Measurements from ENCODE around the gene ENTPD2.

The ENTPD2 gene

GRCh38 chr9:137076636-137077009 lies 22.8 kb upstream of the ENTPD2 start:
- no peak for DNase-seq (ENCODE audit: extremely low spot score)
- TF ChIP-seq CTCF (IDR thresholded peaks at IDR 0.05; ENCODE audit: control extremely low read depth, extremely low read depth, low read depth, missing control alignments), result no peak
- ChIA-PET CTCF (interaction anchor here (1.0 to 3.6 kb wide), 10 partner anchors 9 to 160 kb away, joined by 3 to 17 read pairs (median 5); no protein-coding TSS in a partner anchor), POLR2A (interaction anchor here (0.9 kb wide), 1 partner anchor 42 kb away, joined by 3 read pairs; no protein-coding TSS in a partner anchor)

GRCh38 chr9:137075275-137075775 lies 21.5 kb upstream of the ENTPD2 start:
- CTCF ChIA-PET, result interaction anchor here (1.2 to 3.6 kb wide), 3 partner anchors 8 to 161 kb away, joined by 5 to 17 read pairs (median 7); no protein-coding TSS in a partner anchor
- TF ChIP-seq CTCF (IDR thresholded peaks at IDR 0.05; ENCODE audit: control extremely low read depth, extremely low read depth, low read depth, missing control alignments), result no peak
- no peak for DNase-seq (ENCODE audit: extremely low spot score)
- POLR2A ChIA-PET, result no interaction called here

GRCh38 chr9:137074657-137075274 lies 20.9 kb upstream of the ENTPD2 start:
- ChIA-PET CTCF (interaction anchor here (1.2 to 3.6 kb wide), 3 partner anchors 7 to 162 kb away, joined by 5 to 17 read pairs (median 7); no protein-coding TSS in a partner anchor), POLR2A (no interaction called here)
- TF ChIP-seq CTCF (IDR thresholded peaks at IDR 0.05; ENCODE audit: control extremely low read depth, extremely low read depth, low read depth, missing control alignments), result no peak
- no peak for DNase-seq (ENCODE audit: extremely low spot score)

GRCh38 chr9:137073992-137074399 lies 20.1 kb upstream of the ENTPD2 start:
- ChIA-PET CTCF (interaction anchor here (11.6 kb wide), 1 partner anchor 41 kb away, joined by 202 read pairs; the partner anchor contains the start of genes ABCA2 and FUT7), POLR2A (no interaction called here)
- no peak for TF ChIP-seq CTCF (IDR thresholded peaks at IDR 0.05; ENCODE audit: control extremely low read depth, extremely low read depth, low read depth, missing control alignments)
- DNase-seq (ENCODE audit: extremely low spot score), result no peak

- no peak for TF ChIP-seq CTCF (IDR thresholded peaks at IDR 0.05; ENCODE audit: control extremely low read depth, extremely low read depth, low read depth, missing control alignments)
- ChIA-PET CTCF (interaction anchor here (1.0 to 11.6 kb wide), 11 partner anchors 8 to 224 kb away, joined by 3 to 202 read pairs (median 7); partner anchors contain the start of genes ABCA2, FUT7, MAN1B1 and NPDC1), POLR2A (interaction anchor here (1.6 kb wide), 1 partner anchor 15 kb away, joined by 6 read pairs; the partner anchor contains the start of gene MAN1B1)
- no peak for DNase-seq (ENCODE audit: extremely low spot score)
Observed at GRCh38 chr9:137071282-137071681, 17.4 kb upstream of the ENTPD2 start.

- ChIA-PET CTCF (interaction anchor here (0.8 to 11.6 kb wide), 15 partner anchors 8 to 279 kb away, joined by 3 to 202 read pairs (median 7); partner anchors contain the start of genes ABCA2, FUT7, GRIN1 and MAN1B1), POLR2A (interaction anchor here (0.6 to 1.6 kb wide), 6 partner anchors 12 to 269 kb away, joined by 3 to 6 read pairs (median 4); partner anchors contain the start of genes AJM1, CLIC3 and MAN1B1)
- DNase-seq (ENCODE audit: extremely low spot score), result peak; percentile 44
- TF ChIP-seq CTCF (IDR thresholded peaks at IDR 0.05; ENCODE audit: control extremely low read depth, extremely low read depth, low read depth, missing control alignments), result no peak
Observed at GRCh38 chr9:137070906-137071275, 17.0 kb upstream of the ENTPD2 start.

All from GM10248 (cell line).